ENCODE results near the gene INPP5K.

The INPP5K gene

GRCh38 chr17:1505586-1505985, 10.8 kb downstream of the INPP5K start:
- DNase-seq (ENCODE audit: low spot score) = no peak

GRCh38 chr17:1504866-1505265, 11.5 kb downstream of the INPP5K start:
- DNase-seq (ENCODE audit: low spot score) = no peak

GRCh38 chr17:1503699-1504098, 12.7 kb downstream of the INPP5K start:
- DNase-seq (ENCODE audit: low spot score) = no peak

- DNase-seq (ENCODE audit: low spot score) = no peak
Observed at GRCh38 chr17:1498869-1499268, 17.5 kb downstream of the INPP5K start.

- no peak for DNase-seq (ENCODE audit: low spot score)
Observed at GRCh38 chr17:1498233-1498632, 18.2 kb downstream of the INPP5K start.

GRCh38 chr17:1497831-1498230, 18.6 kb downstream of the INPP5K start:
- no peak for DNase-seq (ENCODE audit: low spot score)

GRCh38 chr17:1496869-1497268, 19.5 kb downstream of the INPP5K start:
- no peak for DNase-seq (ENCODE audit: low spot score)

GRCh38 chr17:1495265-1495989, 21.0 kb downstream of the INPP5K start:
- peak; percentile 76 for DNase-seq (ENCODE audit: low spot score)

GRCh38 chr17:1494736-1495253, 21.6 kb downstream of the INPP5K start:
- DNase-seq (ENCODE audit: low spot score) = no peak

GRCh38 chr17:1494203-1494602, 22.2 kb downstream of the INPP5K start:
- DNase-seq (ENCODE audit: low spot score) = no peak

- no peak for DNase-seq (ENCODE audit: low spot score)
Observed at GRCh38 chr17:1493291-1493980, 23.0 kb downstream of the INPP5K start.

GRCh38 chr17:1492249-1493206, 23.9 kb downstream of the INPP5K start, which contains the start of gene MYO1C:
TSS of gene MYO1C (minus strand) at chr17:1492686. CDS start at chr17:1492487, 199 bp downstream.
- no peak for DNase-seq (ENCODE audit: low spot score)

- DNase-seq (ENCODE audit: low spot score) = peak; percentile 95
Observed at GRCh38 chr17:1491443-1492248, 24.8 kb downstream of the INPP5K start.

GRCh38 chr17:1490643-1491442, 25.6 kb downstream of the INPP5K start:
- DNase-seq (ENCODE audit: low spot score) = peak; percentile 76

GRCh38 chr17:1488826-1489270, 27.6 kb downstream of the INPP5K start:
- no peak for DNase-seq (ENCODE audit: low spot score)

GRCh38 chr17:1487939-1488825, 28.2 kb downstream of the INPP5K start:
- peak; percentile 95 for DNase-seq (ENCODE audit: low spot score)

- peak; percentile 77 for DNase-seq (ENCODE audit: low spot score)
Observed at GRCh38 chr17:1486802-1487695, 29.4 kb downstream of the INPP5K start.
